HCT116 (cell line): ENCODE results near the gene EFR3B. TPM values are rescaled to one million over a fixed set of nuclear protein-coding genes. Genes with fewer than 3 reads are reported as not detected.

Experiments
- ATAC-seq: fragments of 200-7000 bp; cut with Tn5 transposase; 2 replicates; pipeline ENCODE4 v1.9.1; 2020; ENCODE audit warnings: mild to moderate bottlenecking, moderate library complexity
- BruUV-seq: library from RNA; stranded (reverse); fragments of 400-500 nt; replicated peaks from 2 replicates; lab custom pipeline; 2021; lab: Mats Ljungman, UMichigan
- CTCF ChIA-PET: fragments of 300-600 bp; sonication (Branson Sonifier 250); formaldehyde crosslinking; loops from one replicate; lab custom pipeline; 2021; ENCODE audit warnings: antibody characterized with exemption; lab: Charles Lee
- POLR2A ChIA-PET: fragments of 300-600, 350-600 bp; sonication (Branson Sonifier 250); formaldehyde crosslinking; loops from one replicate; lab custom pipeline; 2021; ENCODE audit warnings: antibody characterized with exemption; lab: Charles Lee
- RAD21 ChIA-PET, 2 experiments: fragments of 300-600 bp; sonication (Branson Sonifier 250); formaldehyde crosslinking; loops; one replicate each; lab custom pipeline; 2023; ENCODE audit warnings: low total read pairs in 2 of 2; ENCODE audit not compliant: uncharacterized antibody in 2 of 2, unreplicated experiment in 2 of 2, low non-redundant PET in 1 of 2; lab: Charles Lee
- DNase-seq: peaks from one replicate; pipeline ENCODE4 v3.0.0-alpha.2; 2010; ENCODE audit warnings: low read depth, low spot score
- H2AFZ ChIP-seq: fragments of 200-600 bp; shearing (Covaris generic), sonication (generic); 2 replicates; pipeline ENCODE4 v1.6.1; 2017; ENCODE audit warnings: low read depth, mixed run types, mixed read lengths, antibody characterized with exemption, low read length; ENCODE audit not compliant: poor library complexity, severe bottlenecking
- H3K27ac ChIP-seq: 2 replicates; pipeline ENCODE4 v1.5.1; 2012; ENCODE audit warnings: low read depth, low read length
- H3K27me3 ChIP-seq: fragments of 200-600 bp; sonication (generic); 2 replicates; pipeline ENCODE4 v1.6.1; 2016; ENCODE audit warnings: mixed run types, low read length, mixed read lengths; ENCODE audit not compliant: insufficient read depth
- H3K36me3 ChIP-seq, 2 experiments: fragments of 200-500 bp in 1 of 2; fragments of 200-600 bp in 1 of 2; sonication (Bioruptor generic) in 1 of 2; sonication (generic) in 1 of 2; 2 replicates each; pipeline versions ENCODE4 v1.5.1 to v1.6.1; 2014 to 2016; ENCODE audit warnings: low read length in 2 of 2, inconsistent platforms in 1 of 2, mixed read lengths in 1 of 2, mixed run types in 1 of 2; ENCODE audit not compliant: insufficient read depth in 2 of 2, control insufficient read depth in 1 of 2
- H3K4me1 ChIP-seq, 2 experiments: fragments of 200-600 bp in 1 of 2; sonication (generic) in 1 of 2; 2 replicates each; pipeline versions ENCODE4 v1.5.1 to v1.6.1; 2012 to 2017; ENCODE audit warnings: low read length in 2 of 2, inconsistent platforms in 1 of 2, mild to moderate bottlenecking in 1 of 2, mixed read lengths in 1 of 2, mixed run types in 1 of 2, moderate library complexity in 1 of 2; ENCODE audit not compliant: insufficient read depth in 2 of 2, control insufficient read depth in 1 of 2
- H3K4me2 ChIP-seq: fragments of 200-600 bp; sonication (generic); 2 replicates; pipeline ENCODE4 v1.6.1; 2017; ENCODE audit warnings: mixed run types, low read length, mixed read lengths
- H3K4me3 ChIP-seq, 2 experiments: fragments of 200-600 bp in 1 of 2; sonication (generic) in 1 of 2; replicated peaks in 1 of 2; 2 replicates each; pipeline ENCODE4 v1.5.1; 2011 to 2016; ENCODE audit warnings: low read length in 2 of 2, control low read depth in 1 of 2, low read depth in 1 of 2, mild to moderate bottlenecking in 1 of 2, mixed read lengths in 1 of 2, mixed run types in 1 of 2
- H3K79me2 ChIP-seq: fragments of 200-600 bp; sonication (generic); 2 replicates; pipeline ENCODE4 v1.6.1; 2017; ENCODE audit warnings: mild to moderate bottlenecking, mixed run types, low read length, moderate library complexity, mixed read lengths; ENCODE audit not compliant: insufficient read depth
- H3K9ac ChIP-seq: fragments of 200-600 bp; sonication (generic); 2 replicates; pipeline ENCODE4 v1.6.1; 2016; ENCODE audit warnings: low read length, mixed read lengths
- H3K9me2 ChIP-seq: fragments of 200-600 bp; sonication (generic), shearing (Covaris generic); 2 replicates; pipeline ENCODE4 v1.6.1; 2017; ENCODE audit warnings: mixed run types, mild to moderate bottlenecking, moderate library complexity; ENCODE audit not compliant: insufficient read depth
- H3K9me3 ChIP-seq, 2 experiments: fragments of 200-500 bp in 1 of 2; fragments of 200-600 bp in 1 of 2; sonication (Bioruptor generic) in 1 of 2; sonication (generic) in 1 of 2; 2 replicates each; pipeline ENCODE4 v1.6.1; 2014 to 2017; ENCODE audit warnings: low read length in 2 of 2, mixed read lengths in 2 of 2, inconsistent platforms in 1 of 2, low read depth in 1 of 2, mild to moderate bottlenecking in 1 of 2, mixed run types in 1 of 2, moderate library complexity in 1 of 2; ENCODE audit not compliant: control insufficient read depth in 1 of 2, insufficient read depth in 1 of 2
- H4K20me1 ChIP-seq: fragments of 200-600 bp; sonication (generic), shearing (Covaris generic); 2 replicates; pipeline ENCODE4 v1.6.1; 2017; ENCODE audit warnings: mixed run types, mild to moderate bottlenecking, moderate library complexity; ENCODE audit not compliant: insufficient read depth
- CEBPB ChIP-seq: IDR thresholded peaks from 2 replicates; pipeline ENCODE4 v1.6.1; 2012; ENCODE audit warnings: low read depth
- EGR1 ChIP-seq: IDR thresholded peaks from 2 replicates; pipeline ENCODE4 v1.6.1; 2012; ENCODE audit warnings: low read depth
- ELF1 ChIP-seq: IDR thresholded peaks from 2 replicates; pipeline ENCODE4 v1.6.1; 2012; ENCODE audit warnings: low read depth, borderline replicate concordance
- EZH2phosphoT487 ChIP-seq: fragments of 200-600 bp; IDR thresholded peaks from 2 replicates; pipeline ENCODE4 v1.6.1; 2018; ENCODE audit warnings: antibody characterized with exemption, borderline replicate concordance
- FOSL1 ChIP-seq: IDR thresholded peaks from 2 replicates; pipeline ENCODE4 v1.6.1; 2012; ENCODE audit warnings: low read depth
- POLR2A ChIP-seq: IDR thresholded peaks from 2 replicates; pipeline ENCODE4 v1.7.0; 2011; ENCODE audit warnings: borderline replicate concordance; ENCODE audit not compliant: insufficient read depth, insufficient read length; ENCODE audit errors: extremely low read depth
- POLR2AphosphoS5 ChIP-seq: IDR thresholded peaks from 2 replicates; pipeline ENCODE4 v1.6.1; 2011; ENCODE audit warnings: mild to moderate bottlenecking, low read depth, low read length, moderate library complexity
- RAD21 ChIP-seq: IDR thresholded peaks from 2 replicates; pipeline ENCODE4 v1.6.1; 2012; ENCODE audit warnings: low read depth, mild to moderate bottlenecking
- SIN3A ChIP-seq: IDR thresholded peaks from 2 replicates; pipeline ENCODE4 v1.6.1; 2012; ENCODE audit warnings: low read depth
- SP1 ChIP-seq: IDR thresholded peaks from 2 replicates; pipeline ENCODE4 v1.6.1; 2012; ENCODE audit warnings: low read depth
- YY1 ChIP-seq: IDR thresholded peaks from 2 replicates; pipeline ENCODE4 v1.6.1; 2011; ENCODE audit warnings: low read length, low read depth, moderate library complexity, mild to moderate bottlenecking; ENCODE audit not compliant: insufficient replicate concordance; ENCODE audit errors: extremely low read depth
- ZFX ChIP-seq: fragments of 450-650 bp; IDR thresholded peaks from 2 replicates; pipeline ENCODE4 v1.6.1; 2017
- intact Hi-C: fragments of 100-400 bp; cut with micrococcal nuclease; formaldehyde crosslinking; loops from 2 replicates; pipeline ENCODE4 v1.10.0; 2022
- total RNA-seq: library from RNA; stranded (reverse); gene quantifications from one replicate; pipeline ENCODE4 v1.2.1, GENCODE V29; 2021; ENCODE audit not compliant: unreplicated experiment
- TF ChIP-seq, protein P1 (sequence below): IDR thresholded peaks from 2 replicates; pipeline ENCODE4 v1.6.1; 2012; ENCODE audit warnings: low read depth

Gene EFR3B
- total RNA-seq, 1 experiment from 2014 or later = 0.96 TPM

DNA sequence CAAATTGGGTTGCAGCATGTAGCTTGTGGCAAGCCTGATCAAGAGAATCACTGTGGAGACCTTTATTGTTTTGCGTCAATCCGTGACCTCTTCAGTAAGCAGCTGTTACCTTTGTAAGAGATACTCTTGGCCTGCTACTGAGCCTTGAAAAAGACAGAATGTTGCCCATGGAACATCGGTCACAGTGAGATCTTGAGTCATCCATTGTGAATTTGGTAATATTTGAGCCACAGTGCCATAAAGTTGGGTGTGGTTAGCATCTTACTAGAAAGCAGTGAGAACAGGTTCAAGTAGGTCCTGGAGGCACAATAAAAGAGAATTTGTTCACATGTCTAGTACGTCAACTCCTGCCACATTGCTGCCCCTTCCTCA is 12.7 kb upstream of the EFR3B start:
- no peak for ATAC-seq
- no peaks in the 10 kb centered on the region for H3K36me3 ChIP-seq

More for the DNA sequence above, 12.7 kb upstream of the EFR3B start:
- Histone ChIP-seq H2AFZ (no peak overlapping the region), H3K27ac (no peak overlapping the region), H3K4me2 (peak overlapping the region; percentile 27; the same call in 1 of the 2 replicates), H3K9me3 (no peaks in the 10 kb centered on the region), H3K27me3 (no peaks in the 10 kb centered on the region), H3K79me2 (no peaks in the 10 kb centered on the region), H4K20me1 (no peaks in the 10 kb centered on the region), H3K9ac (no peak overlapping the region), H3K4me3 (no peak overlapping the region), H3K4me1 (peaks cover 0 to 9% of the 10 kb centered on the region in 2 experiments; a peak in 1 of 4 replicates)
- RAD21 ChIA-PET = no interaction called here
- POLR2A ChIA-PET = no interaction called here
- no TSS peak for BruUV-seq
- intact Hi-C loops = no loop called here
- DNase-seq = no peak
- TF ChIP-seq FOSL1 = no peak
- no peak for TF ChIP-seq ZFX
- no peak for TF ChIP-seq YY1
- TF ChIP-seq POLR2AphosphoS5 = no peak
- no peak for TF ChIP-seq RAD21
- TF ChIP-seq SP1 = no peak
- no peak for TF ChIP-seq ELF1
- no peak for TF ChIP-seq EGR1
- TF ChIP-seq EZH2phosphoT487 = no peak
- no peak for TF ChIP-seq SIN3A
- TF ChIP-seq CEBPB = no peak
- TF ChIP-seq, protein P1, sequence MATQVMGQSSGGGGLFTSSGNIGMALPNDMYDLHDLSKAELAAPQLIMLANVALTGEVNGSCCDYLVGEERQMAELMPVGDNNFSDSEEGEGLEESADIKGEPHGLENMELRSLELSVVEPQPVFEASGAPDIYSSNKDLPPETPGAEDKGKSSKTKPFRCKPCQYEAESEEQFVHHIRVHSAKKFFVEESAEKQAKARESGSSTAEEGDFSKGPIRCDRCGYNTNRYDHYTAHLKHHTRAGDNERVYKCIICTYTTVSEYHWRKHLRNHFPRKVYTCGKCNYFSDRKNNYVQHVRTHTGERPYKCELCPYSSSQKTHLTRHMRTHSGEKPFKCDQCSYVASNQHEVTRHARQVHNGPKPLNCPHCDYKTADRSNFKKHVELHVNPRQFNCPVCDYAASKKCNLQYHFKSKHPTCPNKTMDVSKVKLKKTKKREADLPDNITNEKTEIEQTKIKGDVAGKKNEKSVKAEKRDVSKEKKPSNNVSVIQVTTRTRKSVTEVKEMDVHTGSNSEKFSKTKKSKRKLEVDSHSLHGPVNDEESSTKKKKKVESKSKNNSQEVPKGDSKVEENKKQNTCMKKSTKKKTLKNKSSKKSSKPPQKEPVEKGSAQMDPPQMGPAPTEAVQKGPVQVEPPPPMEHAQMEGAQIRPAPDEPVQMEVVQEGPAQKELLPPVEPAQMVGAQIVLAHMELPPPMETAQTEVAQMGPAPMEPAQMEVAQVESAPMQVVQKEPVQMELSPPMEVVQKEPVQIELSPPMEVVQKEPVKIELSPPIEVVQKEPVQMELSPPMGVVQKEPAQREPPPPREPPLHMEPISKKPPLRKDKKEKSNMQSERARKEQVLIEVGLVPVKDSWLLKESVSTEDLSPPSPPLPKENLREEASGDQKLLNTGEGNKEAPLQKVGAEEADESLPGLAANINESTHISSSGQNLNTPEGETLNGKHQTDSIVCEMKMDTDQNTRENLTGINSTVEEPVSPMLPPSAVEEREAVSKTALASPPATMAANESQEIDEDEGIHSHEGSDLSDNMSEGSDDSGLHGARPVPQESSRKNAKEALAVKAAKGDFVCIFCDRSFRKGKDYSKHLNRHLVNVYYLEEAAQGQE = no peak
- TF ChIP-seq POLR2A = no peak
- TF ChIP-seq, all 23 proteins: peak for 0
- CTCF ChIA-PET = no interaction called here
- H3K9me2 ChIP-seq = no peaks in the 10 kb centered on the region
